Smooth muscle cell (in vitro differentiated cells): ENCODE measurements around the gene UGT1A3. TPM values are rescaled to one million over a fixed set of nuclear protein-coding genes. Genes with fewer than 3 reads are reported as not detected.

Experiments used
- DNase-seq: peaks from one replicate; lab custom pipeline; 2025; ENCODE audit not compliant: unreplicated experiment; lab: John Stamatoyannopoulos, UW
- H2AFZ ChIP-seq: fragments of 200-600 bp; sonication (generic); 2 replicates; pipeline ENCODE4 v1.6.0; 2016; ENCODE audit warnings: antibody characterized with exemption, low read depth, mild to moderate bottlenecking
- H3F3A ChIP-seq: fragments of 200-600 bp; sonication (generic); 2 replicates; pipeline ENCODE4 v1.6.0; 2017; ENCODE audit warnings: antibody characterized with exemption, low read depth
- H3K27ac ChIP-seq: fragments of 200-600 bp; sonication (generic); 2 replicates; pipeline ENCODE4 v1.5.1; 2016; ENCODE audit warnings: low read depth, mild to moderate bottlenecking
- H3K27me3 ChIP-seq: fragments of 200-600 bp; sonication (generic); 2 replicates; pipeline ENCODE4 v1.6.1; 2016; ENCODE audit warnings: low read depth, mild to moderate bottlenecking
- H3K36me3 ChIP-seq: fragments of 200-600 bp; sonication (generic); 2 replicates; pipeline ENCODE4 v1.5.1; 2016; ENCODE audit warnings: low read depth
- H3K4me1 ChIP-seq: fragments of 200-600 bp; sonication (generic); 2 replicates; pipeline ENCODE4 v1.5.1; 2016; ENCODE audit warnings: low read depth
- H3K4me2 ChIP-seq: fragments of 200-600 bp; sonication (generic); 2 replicates; pipeline ENCODE4 v1.6.0; 2016; ENCODE audit warnings: mild to moderate bottlenecking
- H3K4me3 ChIP-seq: fragments of 200-600 bp; sonication (generic); 2 replicates; pipeline ENCODE4 v1.5.1; 2016; ENCODE audit warnings: mild to moderate bottlenecking
- H3K79me2 ChIP-seq: fragments of 200-600 bp; sonication (generic); 2 replicates; pipeline ENCODE4 v1.6.0; 2016; ENCODE audit warnings: low read depth, mild to moderate bottlenecking
- H3K9ac ChIP-seq: fragments of 200-600 bp; sonication (generic); 2 replicates; pipeline ENCODE4 v1.6.0; 2016; ENCODE audit warnings: low read depth
- H3K9me3 ChIP-seq: fragments of 200-600 bp; sonication (generic); replicated peaks from 2 replicates; pipeline ENCODE4 v1.5.1; 2016; ENCODE audit warnings: low read depth
- H4K20me1 ChIP-seq: fragments of 200-600 bp; sonication (generic); 2 replicates; pipeline ENCODE4 v1.6.0; 2016; ENCODE audit warnings: low read depth
- CTCF ChIP-seq: fragments of 200-600 bp; sonication (generic); IDR thresholded peaks from 2 replicates; pipeline ENCODE4 v1.5.1; 2017; ENCODE audit warnings: borderline replicate concordance, mild to moderate bottlenecking, antibody characterized with exemption; ENCODE audit not compliant: insufficient read depth, poor library complexity, severe bottlenecking
- WGBS: methylation state at CpG from one replicate; pipeline ENCODE4 v1.1.7; 2016; ENCODE audit warnings: low lambda C conversion rate; 5-methylcytosine and 5-hydroxymethylcytosine counted together
- polyA plus RNA-seq: library from polyadenylated mRNA; unstranded; fragments of >200 nt; fragmentation: Nextera tagmentation; extraction: Ambion mirVana; gene quantifications from 2 replicates; pipeline ENCODE4 v1.2.1, GENCODE V29; 2016
- total RNA-seq: library from RNA; depleted of rRNA; stranded (reverse); fragments of >200 nt; gene quantifications from 2 replicates; pipeline ENCODE4 v1.2.3, GENCODE V29; 2014

Gene UGT1A3
- total and polyA plus RNA-seq, 2 experiments from 2014 or later, result not detected

- H3K36me3 ChIP-seq, result no peaks in the 10 kb centered on the region
- H3K9me3 ChIP-seq, result no peaks in the 10 kb centered on the region
- no peak overlapping the region for H3K27ac ChIP-seq
- no peaks in the 10 kb centered on the region for H3K79me2 ChIP-seq
- WGBS, result 71% methylated on average over 12 of the region's 12 CpGs
- no peaks in the 10 kb centered on the region for H3F3A ChIP-seq
- H2AFZ ChIP-seq, result no peak overlapping the region
- no peak for DNase-seq
- no peak overlapping the region for H3K4me2 ChIP-seq
- no peaks in the 10 kb centered on the region for H4K20me1 ChIP-seq
- H3K4me3 ChIP-seq, result no peak overlapping the region
- TF ChIP-seq CTCF, result no peak
- H3K4me1 ChIP-seq, result no peaks in the 10 kb centered on the region
- H3K27me3 ChIP-seq, result no peaks in the 10 kb centered on the region
- H3K9ac ChIP-seq, result no peak overlapping the region
Observed at GRCh38 chr2:233807215-233807865, 78.5 kb downstream of the UGT1A3 start.

GRCh38 chr2:233807966-233808935 is 79.4 kb downstream of the UGT1A3 start:
- no peak overlapping the region for H3K4me3 ChIP-seq

GRCh38 chr2:233810385-233810784 is 81.5 kb downstream of the UGT1A3 start:
- H3K36me3 ChIP-seq, result no peaks in the 10 kb centered on the region
- no peaks in the 10 kb centered on the region for H4K20me1 ChIP-seq
- H3K27me3 ChIP-seq, result no peaks in the 10 kb centered on the region
- H2AFZ ChIP-seq, result no peak overlapping the region
- no peak overlapping the region for H3K4me2 ChIP-seq
- H3K9ac ChIP-seq, result no peak overlapping the region
- 92% methylated on average over 6 of the region's 6 CpGs for WGBS
- no peaks in the 10 kb centered on the region for H3K79me2 ChIP-seq
- no peak overlapping the region for H3K4me3 ChIP-seq
- no peak for TF ChIP-seq CTCF
- no peak for DNase-seq
- H3K27ac ChIP-seq, result no peak overlapping the region
- no peaks in the 10 kb centered on the region for H3K4me1 ChIP-seq
- H3F3A ChIP-seq, result no peaks in the 10 kb centered on the region
- no peaks in the 10 kb centered on the region for H3K9me3 ChIP-seq

More at GRCh38 chr2:233807966-233808935, 79.4 kb downstream of the UGT1A3 start:
- no peaks in the 10 kb centered on the region for H3K9me3 ChIP-seq
- no peaks in the 10 kb centered on the region for H4K20me1 ChIP-seq
- H3K36me3 ChIP-seq, result no peaks in the 10 kb centered on the region
- no peak overlapping the region for H3K27ac ChIP-seq
- DNase-seq, result no peak
- H3K4me1 ChIP-seq, result no peaks in the 10 kb centered on the region
- H2AFZ ChIP-seq, result no peak overlapping the region
- H3K9ac ChIP-seq, result no peak overlapping the region
- 82% methylated on average over 10 of the region's 10 CpGs for WGBS
- no peak for TF ChIP-seq CTCF
- H3K4me2 ChIP-seq, result no peak overlapping the region
- H3F3A ChIP-seq, result no peaks in the 10 kb centered on the region
- H3K27me3 ChIP-seq, result no peaks in the 10 kb centered on the region
- no peaks in the 10 kb centered on the region for H3K79me2 ChIP-seq
